Measurements from ENCODE around the gene SENP5.

- TF ChIP-seq EZH2phosphoT487 (IDR thresholded peaks at IDR 0.05; ENCODE audit: insufficient read depth, low read depth) (no peak), EZH2 (IDR thresholded peaks at IDR 0.05; ENCODE audit: insufficient read depth, poor library complexity, severe bottlenecking) (no peak)
Observed at GRCh38 chr3:196949285-196949619, 81.5 kb downstream of the SENP5 start.

Data from GM23248 (cell line).